A549 (cell line): ENCODE data around the gene ZBTB16.

Experiments used
- KDM1A ChIP-seq: fragments of 200-600 bp; sonication (generic); IDR thresholded peaks from 2 replicates; pipeline ENCODE4 v1.6.1; 2016; ENCODE audit warnings: low read depth, mild to moderate bottlenecking
- TF ChIP-seq, protein P1 (sequence below): fragments of >200 bp; sonication (Bioruptor Twin); formaldehyde crosslinking; IDR thresholded peaks from 3 replicates; pipeline ENCODE4 v1.5.1; 2016

DNA sequence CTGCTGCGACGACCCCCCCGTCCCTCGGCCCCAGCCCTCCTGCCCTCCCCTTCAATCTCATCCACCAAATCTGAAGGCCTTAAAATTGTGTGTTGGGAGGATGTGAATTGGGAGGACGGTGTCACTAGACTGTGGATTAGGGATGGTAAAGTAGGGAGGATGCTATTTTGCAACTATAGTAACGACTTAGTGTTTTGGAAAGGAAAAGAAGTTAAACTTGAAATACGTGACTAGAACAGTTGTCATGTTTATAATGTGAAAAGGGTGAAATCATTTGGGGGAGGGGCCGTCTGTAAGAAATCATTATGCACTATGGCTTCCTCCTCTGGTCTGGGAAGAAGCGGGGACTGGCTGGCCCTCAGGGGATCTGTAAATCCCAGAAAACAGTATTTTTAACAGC, 193.3 kb downstream of the ZBTB16 start:
- TF ChIP-seq, protein P1, sequence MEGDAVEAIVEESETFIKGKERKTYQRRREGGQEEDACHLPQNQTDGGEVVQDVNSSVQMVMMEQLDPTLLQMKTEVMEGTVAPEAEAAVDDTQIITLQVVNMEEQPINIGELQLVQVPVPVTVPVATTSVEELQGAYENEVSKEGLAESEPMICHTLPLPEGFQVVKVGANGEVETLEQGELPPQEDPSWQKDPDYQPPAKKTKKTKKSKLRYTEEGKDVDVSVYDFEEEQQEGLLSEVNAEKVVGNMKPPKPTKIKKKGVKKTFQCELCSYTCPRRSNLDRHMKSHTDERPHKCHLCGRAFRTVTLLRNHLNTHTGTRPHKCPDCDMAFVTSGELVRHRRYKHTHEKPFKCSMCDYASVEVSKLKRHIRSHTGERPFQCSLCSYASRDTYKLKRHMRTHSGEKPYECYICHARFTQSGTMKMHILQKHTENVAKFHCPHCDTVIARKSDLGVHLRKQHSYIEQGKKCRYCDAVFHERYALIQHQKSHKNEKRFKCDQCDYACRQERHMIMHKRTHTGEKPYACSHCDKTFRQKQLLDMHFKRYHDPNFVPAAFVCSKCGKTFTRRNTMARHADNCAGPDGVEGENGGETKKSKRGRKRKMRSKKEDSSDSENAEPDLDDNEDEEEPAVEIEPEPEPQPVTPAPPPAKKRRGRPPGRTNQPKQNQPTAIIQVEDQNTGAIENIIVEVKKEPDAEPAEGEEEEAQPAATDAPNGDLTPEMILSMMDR: no peak
- TF ChIP-seq KDM1A: no peak
